Hematopoietic multipotent progenitor cell treated with erythropoietin and hydrocortisone succinate and interleukin-3 and kit ligand, for 15 days (in vitro differentiated cells): Measurements from ENCODE around the gene TMEM187.

ENCODE experiments used
- DNase-seq: peaks from one replicate; pipeline ENCODE4 v3.0.0-alpha.2; 2015; ENCODE audit warnings: low spot score

TMEM187 gene

GRCh38 chrX:153972368-153973126, at the start of gene TMEM187:
Gene TMEM187, plus strand, starts transcription at chrX:153972754. Its CDS starts 9,309 bp downstream, at chrX:153982063.
- DNase-seq: peak; percentile 87

DNA sequence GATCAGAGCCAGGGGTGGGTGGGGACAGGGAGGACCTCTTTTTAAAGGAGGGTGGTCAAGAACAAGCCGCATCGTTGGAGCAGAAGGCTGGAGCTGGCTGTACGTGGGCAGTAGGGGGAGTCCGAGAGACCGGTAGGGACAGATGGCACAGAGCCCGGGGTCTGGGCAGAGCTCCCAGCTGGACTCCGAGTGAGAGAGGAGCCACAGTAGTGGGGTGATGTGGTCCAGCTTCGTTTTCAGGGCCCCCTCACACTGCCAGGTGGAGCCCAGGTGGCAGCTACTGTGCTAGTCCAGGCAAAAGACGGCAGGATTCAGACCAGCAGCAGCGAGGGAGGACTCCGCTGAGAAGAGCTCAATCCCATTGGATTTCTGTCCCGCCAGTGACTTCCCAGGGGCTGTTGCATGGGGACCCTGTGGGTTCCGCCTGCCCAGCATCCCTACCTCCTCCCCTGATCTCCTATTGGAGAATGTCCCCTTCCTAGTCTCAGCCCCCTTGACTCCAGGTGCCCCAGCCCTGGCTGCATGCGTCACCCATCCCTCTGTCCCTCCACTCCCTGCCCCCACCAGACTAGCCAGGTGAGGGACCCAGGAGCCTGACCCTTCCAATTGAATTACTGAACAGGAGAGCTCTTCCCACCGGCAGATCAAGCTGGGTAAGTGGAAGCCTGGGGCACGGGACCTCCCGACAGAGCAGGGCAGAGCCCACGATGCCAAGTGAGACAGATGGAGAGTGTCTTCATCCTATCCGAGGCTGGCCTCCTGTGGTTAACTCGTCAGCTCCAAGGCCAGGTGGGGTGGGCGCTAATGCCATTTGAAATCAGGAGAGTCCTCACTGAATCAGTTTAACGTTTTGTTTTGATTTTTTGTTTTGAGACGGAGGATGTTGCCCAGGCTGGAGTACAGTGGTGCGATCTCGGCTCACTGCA, 49.4 kb upstream of the TMEM187 start:
- no peak for DNase-seq

DNA sequence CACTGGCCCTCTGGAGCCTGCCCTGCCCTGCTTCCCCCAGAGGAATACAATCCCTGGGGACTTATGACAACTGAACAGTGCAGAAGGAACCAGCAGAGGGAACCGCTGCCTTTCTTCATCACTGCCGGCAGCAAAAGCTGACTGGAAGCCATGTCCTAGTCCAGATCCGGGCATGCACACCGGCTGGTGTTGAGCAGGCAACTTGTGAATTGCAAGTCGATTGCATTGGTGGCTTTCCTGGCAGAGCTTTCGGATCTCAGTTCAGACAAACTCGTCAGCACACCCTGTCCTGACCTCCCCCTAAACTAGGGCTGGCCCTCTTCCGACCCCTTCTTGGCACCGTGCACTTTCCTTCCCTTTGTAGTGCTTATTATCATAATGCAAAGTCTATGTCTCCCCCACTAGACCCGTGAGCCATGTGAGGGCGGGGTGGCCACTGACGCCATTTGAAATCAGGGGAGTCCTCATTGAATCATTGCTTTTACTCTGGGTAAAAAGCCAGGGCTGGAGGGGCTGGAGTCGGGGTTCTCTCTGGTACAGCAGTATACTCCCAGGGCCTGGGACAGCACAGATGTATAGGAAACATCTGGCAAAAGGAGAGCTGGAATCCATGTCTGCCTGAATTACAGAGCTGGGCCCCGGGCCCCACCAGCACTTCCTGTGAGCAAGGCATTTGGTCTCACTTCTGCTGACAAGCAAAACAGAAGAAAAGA, 48.2 kb upstream of the TMEM187 start:
- DNase-seq: no peak

- DNase-seq: no peak
These were observed 47.2 kb upstream of the TMEM187 start for GRCh38 chrX:153925387-153925738.

DNA sequence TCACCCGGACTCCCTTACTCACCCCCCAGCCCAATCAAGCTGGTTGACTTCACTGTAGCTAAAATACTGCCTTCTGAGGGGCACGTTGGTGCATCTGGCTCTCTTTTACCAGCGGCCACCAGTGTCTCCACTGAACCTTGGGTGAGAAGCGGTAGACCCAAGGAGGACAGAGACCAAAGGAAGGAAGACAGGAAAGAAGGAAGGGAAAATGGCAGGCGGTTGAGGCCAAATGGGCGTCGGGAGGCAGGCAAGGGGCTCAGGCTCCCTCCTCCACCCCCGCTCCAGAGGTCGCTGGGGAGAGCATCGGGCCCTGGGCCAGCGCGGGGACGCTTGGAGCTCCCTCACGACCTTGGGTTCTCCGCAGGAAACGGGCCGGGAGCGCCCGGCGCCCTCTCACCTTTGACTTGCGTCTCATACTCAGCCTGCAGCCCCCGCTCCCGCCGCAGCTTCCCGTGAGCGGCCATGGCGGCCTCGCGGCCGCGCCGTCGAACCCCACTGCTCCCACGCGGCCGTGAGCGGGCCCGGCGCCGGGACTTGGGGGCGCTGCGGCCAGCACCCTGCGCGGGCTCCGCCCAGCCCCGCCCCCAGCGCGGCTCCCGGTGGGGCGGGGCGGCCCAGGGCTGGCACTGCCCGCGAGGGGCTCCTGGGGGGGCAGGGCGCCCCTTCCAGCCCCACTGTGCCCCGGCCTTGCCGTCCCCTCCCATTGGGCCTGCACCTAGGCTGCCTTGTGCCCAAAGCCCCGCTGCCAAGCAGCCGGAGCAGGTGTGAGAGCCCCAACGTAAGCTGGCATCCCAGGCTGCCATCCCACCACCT, 46.6 kb upstream of the TMEM187 start, which contains the start of gene ARHGAP4:
TSS of gene ARHGAP4 (minus strand) at position 526 of the 813 bp plus-strand sequence. CDS start at position 464, 62 bp downstream.
- DNase-seq: no peak

- no peak for DNase-seq
These were observed 46.0 kb upstream of the TMEM187 start for GRCh38 chrX:153926552-153926857.

GRCh38 chrX:153926858-153927671, 45.5 kb upstream of the TMEM187 start:
- DNase-seq: no peak

DNA sequence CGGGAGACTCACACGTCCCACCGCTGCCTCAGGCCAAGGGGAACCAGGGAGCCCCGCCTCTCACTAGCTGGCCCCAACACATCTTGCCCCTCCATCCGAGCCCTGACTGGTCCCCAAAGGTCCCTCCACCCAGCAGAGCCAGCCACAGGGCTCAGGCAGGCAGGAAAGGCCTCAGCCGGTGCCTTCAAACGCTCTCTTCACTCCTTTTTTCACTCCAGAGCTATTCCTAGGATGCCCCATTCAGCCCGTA, 45.0 kb upstream of the TMEM187 start:
- DNase-seq: no peak

- peak; percentile 93 for DNase-seq
These were observed 44.4 kb upstream of the TMEM187 start for GRCh38 chrX:153927922-153928760.

GRCh38 chrX:153928846-153929245, 43.7 kb upstream of the TMEM187 start:
- DNase-seq: no peak

DNA sequence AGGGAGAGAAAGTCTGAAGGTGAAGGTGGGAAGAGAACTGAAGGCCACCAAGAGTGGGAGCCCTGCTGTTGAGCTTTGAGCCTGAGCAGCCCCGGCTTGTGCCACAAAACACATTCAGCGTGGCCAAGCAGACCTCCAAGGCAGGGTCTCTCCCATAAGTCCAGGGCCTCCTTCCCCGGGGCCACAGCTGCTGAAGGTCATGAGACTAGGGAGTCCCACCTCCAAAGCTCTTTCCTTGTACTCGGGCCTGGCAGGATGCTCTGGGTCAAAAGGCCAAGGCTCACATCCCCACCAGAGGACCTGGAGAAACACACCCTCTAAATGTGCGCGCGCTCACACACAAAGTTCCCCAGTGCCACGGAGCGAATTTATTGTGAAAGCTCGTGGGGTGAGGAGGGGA, 43.0 kb upstream of the TMEM187 start:
- no peak for DNase-seq

- no peak for DNase-seq
These were observed 42.3 kb upstream of the TMEM187 start for GRCh38 chrX:153930011-153930910.

- DNase-seq: no peak
These were observed 41.4 kb upstream of the TMEM187 start for GRCh38 chrX:153931151-153931550.

DNA sequence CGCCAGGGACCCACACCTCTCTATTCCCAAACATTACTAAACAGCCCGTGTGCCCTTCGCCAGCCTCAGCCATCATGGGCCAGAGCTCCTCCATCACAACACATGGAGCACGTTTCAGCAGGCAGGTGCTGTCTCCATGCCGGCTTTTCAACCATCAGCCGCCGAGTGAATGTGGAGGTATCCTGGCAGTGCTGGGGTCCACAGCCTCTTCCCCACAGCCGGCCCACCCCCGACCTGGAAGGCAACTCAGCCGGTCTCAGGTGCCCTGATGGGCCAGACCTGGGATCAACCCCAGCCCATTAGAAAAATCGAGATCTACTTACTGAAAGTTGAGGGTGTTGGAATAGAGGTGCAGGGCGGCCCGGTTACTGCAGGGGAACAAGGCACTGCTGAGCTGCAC, 40.8 kb upstream of the TMEM187 start:
- DNase-seq: no peak

DNA sequence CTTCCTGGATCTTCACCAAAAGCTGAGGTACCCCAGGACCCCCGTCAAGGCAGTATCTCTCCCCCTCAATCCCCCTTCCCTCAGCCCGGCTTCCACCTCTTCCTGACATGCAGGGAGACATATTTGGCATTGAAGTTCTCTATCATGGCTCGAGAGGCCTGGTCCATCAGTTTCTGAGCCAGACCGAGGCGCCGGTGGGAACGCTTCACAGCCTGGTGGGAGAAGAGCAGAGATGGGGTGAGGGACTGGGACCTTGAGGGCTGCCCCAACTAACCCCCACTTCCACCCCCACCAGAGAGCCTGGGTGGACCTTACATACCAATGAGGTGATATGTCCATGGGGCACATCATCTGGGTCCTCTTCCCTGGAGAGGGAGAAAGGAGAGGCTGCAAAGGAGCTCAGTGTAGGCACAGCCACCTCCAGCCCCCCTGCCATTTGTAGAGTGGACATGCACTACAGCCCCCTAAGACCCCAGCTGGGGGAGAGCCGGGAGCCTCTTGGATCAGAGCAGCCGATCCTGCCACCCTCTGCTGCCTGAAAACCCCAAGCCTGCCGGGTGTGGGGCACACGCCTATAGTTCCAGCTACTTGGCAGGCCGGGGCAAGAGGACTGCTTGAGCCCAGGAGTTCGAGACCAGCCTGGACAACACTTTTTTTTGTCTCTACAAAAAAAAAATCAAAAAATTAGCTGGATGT, 40.2 kb upstream of the TMEM187 start:
- no peak for DNase-seq

GRCh38 chrX:153933748-153934147, 38.8 kb upstream of the TMEM187 start:
- no peak for DNase-seq

- no peak for DNase-seq
These were observed 38.3 kb upstream of the TMEM187 start for GRCh38 chrX:153934148-153934761.

GRCh38 chrX:153934762-153935325, 37.7 kb upstream of the TMEM187 start, which contains the start of gene NAA10:
Gene NAA10, minus strand, starts transcription at chrX:153935037. Its CDS starts 133 bp downstream, at chrX:153934904.
- DNase-seq: peak; percentile 66
